Gastrocnemius medialis (tissue), 4 donors: ENCODE measurements around the gene ENOX1.

ENCODE experiments used
- POLR2A ChIP-seq, 2 donors: fragments of 450-650 bp; IDR thresholded peaks; one replicate each; pipeline ENCODE4 v1.6.1; 2017; ENCODE audit warnings: antibody characterized with exemption in 2 of 2, mild to moderate bottlenecking in 2 of 2, moderate library complexity in 2 of 2
- TF ChIP-seq, protein P1 (sequence below), 5 experiments: fragments of 450-650 bp in 3 of 5; fragments of 200-600 bp in 2 of 5; sonication (generic) in 2 of 5; IDR thresholded peaks in 4 of 5; conservative IDR thresholded peaks in 1 of 5; 1 replicate in 4 of 5; 2 replicates in 1 of 5; pipeline ENCODE4 v1.5.1; 2016 to 2019; ENCODE audit warnings: antibody characterized with exemption in 5 of 5, mild to moderate bottlenecking in 3 of 5, moderate library complexity in 3 of 5

DNA sequence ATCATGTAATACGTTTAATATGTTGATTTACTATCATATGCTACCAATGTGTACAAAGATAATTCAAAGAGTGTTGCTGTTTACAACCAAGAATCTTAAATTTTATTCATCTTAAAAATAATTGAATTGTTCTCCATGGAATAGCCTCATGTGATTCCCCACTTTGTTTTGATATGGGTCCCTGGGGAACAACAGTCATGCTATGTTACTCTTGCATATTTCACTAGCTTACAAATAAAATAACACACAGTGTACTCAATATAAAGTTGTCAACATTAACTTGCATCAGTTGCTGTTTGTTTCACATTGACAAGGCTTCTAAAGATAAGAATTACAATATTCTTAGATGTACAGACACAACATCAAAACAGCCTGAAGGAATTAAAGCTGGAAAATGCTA, 2.3 kb downstream of the ENOX1 start:
- TF ChIP-seq, protein P1, sequence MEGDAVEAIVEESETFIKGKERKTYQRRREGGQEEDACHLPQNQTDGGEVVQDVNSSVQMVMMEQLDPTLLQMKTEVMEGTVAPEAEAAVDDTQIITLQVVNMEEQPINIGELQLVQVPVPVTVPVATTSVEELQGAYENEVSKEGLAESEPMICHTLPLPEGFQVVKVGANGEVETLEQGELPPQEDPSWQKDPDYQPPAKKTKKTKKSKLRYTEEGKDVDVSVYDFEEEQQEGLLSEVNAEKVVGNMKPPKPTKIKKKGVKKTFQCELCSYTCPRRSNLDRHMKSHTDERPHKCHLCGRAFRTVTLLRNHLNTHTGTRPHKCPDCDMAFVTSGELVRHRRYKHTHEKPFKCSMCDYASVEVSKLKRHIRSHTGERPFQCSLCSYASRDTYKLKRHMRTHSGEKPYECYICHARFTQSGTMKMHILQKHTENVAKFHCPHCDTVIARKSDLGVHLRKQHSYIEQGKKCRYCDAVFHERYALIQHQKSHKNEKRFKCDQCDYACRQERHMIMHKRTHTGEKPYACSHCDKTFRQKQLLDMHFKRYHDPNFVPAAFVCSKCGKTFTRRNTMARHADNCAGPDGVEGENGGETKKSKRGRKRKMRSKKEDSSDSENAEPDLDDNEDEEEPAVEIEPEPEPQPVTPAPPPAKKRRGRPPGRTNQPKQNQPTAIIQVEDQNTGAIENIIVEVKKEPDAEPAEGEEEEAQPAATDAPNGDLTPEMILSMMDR (IDR thresholded peaks at IDR 0.05 in 4 of 5, conservative IDR thresholded peaks at IDR 0.05 in 1 of 5), result no peak
- TF ChIP-seq POLR2A (IDR thresholded peaks at IDR 0.05), result no peak
